HG02642 (cell line): Measurements from ENCODE around the gene UBE4B.
"Not testable (repeated sequence)": the region's sequence is repeated elsewhere in the genome, so short reads cannot be mapped to it uniquely, and the experiment has no call there.

Source experiments
- ATAC-seq: cut with Tn5 transposase; IDR thresholded peaks from one replicate; pipeline ENCODE4 v1.9.1; 2021; ENCODE audit warnings: mild to moderate bottlenecking; ENCODE audit not compliant: unreplicated experiment, poor library complexity

The UBE4B gene

DNA sequence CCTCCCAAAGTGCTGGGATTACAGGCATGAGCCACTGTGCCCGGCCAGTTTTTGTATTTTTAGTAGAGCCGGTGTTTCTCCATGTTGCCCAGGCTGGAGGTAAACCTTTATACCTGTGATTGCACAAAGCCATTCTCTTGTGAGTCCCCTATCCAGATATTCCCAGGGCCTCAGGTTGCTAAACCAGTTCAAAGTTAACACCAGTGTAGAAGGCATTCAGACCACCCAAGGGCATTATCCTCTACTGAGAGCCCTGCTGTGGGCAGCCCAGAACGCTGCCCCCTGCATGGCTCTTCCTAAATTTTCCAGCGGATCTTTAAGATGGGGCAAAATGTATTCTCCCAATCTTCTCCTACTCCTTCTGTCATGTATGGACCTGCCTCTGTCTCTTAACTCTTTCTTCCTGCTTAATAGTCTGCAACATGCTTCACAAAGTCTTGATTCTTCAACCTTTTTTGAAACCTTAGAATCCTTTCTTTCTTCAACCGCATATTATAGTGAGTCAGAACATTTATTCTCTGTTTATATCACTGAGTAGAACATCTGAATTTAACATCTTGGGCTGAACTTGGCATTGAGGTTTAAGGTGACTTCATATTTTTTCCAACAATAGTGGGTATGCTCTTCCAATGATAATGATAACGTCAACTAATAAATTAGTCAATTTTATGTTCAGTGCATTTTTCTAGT lies 36.0 kb downstream of the UBE4B start:
- ATAC-seq = no peak

DNA sequence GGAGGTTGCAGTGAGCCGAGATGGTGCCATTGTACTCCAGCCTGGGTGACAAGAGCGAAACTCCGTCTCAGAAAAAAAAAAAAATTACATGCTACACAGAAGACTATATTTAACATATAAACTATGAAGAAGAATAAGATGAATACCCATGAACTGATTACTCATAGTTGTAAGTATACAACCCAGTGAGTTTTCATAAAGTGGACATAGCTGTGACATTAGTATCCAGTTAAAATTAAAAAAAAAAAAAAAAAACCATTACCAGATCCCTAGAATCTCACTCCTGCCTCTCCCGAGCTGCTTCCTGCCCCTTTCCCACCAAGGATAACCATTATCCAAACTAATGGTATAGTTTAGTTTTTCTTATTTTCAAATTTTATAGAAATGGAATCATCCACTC lies 37.4 kb downstream of the UBE4B start:
- ATAC-seq = no peak

DNA sequence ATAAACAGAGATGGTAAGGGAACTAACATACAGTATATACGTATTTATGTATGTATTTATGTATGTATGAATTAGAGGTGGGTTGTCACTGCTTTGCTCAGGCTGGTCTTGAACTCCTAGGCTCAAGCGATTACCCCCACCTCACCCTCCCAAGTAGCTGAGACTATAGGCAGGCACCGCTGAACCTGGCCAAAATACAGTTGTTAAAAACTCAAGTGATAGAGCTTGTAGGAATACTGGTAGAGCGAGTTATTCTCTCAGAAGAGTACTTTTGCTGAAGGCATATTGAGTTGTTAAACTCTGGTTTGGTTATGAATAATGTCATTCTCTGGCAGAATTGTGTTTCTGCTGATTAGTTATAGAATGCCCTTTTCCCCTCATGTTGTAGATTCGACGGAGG lies 38.9 kb downstream of the UBE4B start:
- ATAC-seq = no peak

DNA sequence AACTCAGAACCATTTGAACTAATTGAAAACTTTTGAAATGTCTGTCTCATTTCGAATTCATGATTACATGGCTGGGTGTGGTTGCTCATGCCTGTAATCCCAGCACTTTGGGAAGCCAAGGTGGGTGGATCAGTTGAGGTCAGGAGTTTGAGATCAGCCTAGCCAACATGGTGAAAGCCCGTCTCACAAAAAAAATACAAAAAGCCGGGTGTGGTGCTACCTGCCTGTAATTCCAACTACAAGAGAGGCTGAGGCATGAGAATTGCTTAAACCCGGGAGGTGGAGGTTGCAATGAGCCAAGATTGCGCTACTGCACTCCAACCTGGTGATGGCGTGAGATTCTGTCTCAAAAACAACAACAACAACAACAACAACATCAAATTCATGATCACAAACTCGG lies 40.6 kb downstream of the UBE4B start:
- not testable (repeated sequence) for ATAC-seq

DNA sequence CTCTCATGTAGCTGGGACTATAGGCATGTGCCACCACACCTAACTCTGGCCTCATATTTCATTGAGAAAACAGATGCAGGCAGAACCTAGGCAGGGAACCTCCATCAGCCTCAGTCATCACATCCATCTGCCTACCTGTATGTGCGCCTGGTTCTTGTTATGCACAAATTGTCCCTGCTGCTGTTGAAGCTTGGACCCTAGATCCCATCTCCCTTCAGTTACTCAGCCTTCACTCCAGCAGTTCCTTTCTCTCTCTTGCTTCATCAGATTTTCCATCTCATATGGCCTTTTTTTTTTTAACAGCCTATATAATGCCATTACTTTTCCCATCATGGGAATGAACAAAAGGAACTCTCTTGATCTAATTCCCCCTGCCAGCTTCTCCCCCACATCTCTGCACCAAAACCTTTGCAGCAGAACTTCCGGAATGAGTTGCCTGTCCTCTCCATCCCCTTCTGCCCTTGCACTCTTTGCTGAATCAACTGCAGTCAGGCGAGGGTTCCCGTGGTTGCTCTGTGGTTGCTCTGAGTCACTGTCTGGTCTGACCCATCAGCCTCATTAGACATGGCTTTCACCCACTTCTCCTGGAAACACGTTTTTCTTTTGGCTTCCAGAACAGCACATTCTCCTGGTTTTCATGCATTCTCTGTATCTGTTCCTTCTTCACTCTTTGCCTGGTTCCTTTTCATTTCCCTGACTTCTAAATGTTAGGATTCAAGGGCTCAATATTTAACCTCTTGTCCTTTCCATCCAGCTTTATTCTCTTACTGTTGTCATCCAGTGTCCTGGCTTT lies 41.5 kb downstream of the UBE4B start:
- no peak for ATAC-seq

DNA sequence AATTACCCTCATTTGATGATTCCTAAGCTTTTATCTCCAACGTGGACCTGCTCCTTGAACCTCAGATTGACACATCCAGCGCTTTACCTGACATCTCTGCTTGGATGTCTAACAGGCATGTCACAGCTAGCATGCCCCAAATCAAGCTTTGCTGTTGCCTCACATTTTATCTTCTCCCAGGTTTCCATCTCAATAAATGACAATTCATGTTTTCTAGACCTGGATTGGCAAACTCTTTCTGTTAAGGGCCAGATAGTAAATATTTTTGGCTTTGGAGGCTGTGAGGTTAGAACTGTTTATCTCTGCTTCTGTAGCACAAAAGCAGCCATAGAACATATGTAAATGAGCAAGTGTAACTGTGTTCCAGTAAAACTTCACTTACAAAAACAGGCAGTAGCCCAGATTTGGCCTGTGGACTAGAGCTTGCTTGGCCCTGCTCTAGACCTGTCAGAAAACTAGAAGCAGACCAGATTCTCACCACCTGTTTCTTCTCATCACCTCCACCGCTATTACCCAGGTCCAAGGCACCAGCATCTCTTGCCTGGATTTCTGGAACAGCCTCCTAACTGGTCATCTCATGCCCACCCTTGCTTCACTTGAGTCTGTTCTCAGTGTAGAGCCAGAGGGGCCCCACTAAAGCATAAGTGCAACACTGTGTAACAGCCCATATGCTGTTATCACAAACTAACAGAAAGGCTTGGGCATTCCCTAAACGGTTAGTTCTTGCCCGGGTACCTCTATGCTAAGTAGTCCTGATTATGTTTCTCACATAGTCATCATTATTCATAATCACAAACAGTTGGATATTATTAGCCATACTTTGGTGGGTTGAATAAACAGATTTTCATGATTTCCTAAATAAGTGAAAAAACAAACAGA lies 42.3 kb downstream of the UBE4B start:
- ATAC-seq = no peak

DNA sequence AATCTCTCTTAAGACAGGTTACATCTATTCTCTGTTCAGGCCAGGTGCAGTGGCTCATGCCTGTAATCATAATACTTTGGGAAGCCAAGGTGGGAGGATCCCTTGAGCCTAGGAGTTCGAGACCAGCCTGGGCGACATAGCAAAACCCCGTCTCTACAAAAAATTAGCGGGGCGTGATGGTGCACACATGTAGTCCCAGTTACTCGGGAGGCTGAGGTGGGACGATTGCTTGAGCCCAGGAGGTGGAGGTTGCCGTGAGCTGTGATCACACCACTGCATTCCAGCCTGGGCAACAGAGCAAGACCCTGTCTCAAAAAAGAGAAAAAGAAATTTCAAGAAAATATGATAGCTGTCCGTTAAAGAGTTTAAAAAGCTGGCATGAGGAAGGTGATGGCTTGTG lies 43.0 kb downstream of the UBE4B start:
- no peak for ATAC-seq

DNA sequence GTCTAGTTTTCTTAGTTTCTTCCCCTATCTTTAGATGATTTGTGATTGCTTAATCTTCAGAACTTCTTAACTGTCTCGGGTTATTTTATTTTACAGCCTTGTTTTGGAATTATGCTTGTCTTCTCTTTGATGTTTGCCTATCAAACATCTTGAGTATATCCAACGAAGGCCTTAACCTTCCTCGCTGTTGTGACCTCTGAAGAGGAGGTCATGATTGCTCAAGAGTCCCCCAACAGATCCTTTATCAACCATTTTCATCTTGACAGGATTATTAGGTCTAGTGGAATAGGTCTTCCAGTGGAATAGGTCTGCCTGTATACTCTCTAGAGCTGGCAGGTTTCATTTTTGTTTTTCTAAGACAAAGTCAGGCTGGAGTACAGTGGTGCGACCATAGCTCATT lies 45.7 kb downstream of the UBE4B start:
- no peak for ATAC-seq

DNA sequence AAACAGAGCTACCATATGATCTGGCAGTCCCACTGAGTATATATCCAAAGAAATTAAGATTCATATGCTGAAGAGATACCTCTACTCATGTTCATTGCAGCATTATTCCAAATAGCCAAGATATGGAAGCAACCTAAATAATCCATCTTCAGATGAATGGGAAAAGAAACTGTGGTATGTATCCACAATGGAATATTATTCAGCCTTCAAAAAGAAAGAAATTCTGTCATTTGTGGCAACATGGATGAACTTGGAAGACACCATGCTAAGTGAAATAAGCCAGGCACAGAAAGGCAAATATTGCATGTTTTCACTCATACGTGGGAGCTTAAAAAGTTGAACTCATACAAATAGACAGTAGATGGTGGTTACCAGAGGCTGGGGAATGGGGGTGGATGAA lies 47.8 kb downstream of the UBE4B start:
- no peak for ATAC-seq

DNA sequence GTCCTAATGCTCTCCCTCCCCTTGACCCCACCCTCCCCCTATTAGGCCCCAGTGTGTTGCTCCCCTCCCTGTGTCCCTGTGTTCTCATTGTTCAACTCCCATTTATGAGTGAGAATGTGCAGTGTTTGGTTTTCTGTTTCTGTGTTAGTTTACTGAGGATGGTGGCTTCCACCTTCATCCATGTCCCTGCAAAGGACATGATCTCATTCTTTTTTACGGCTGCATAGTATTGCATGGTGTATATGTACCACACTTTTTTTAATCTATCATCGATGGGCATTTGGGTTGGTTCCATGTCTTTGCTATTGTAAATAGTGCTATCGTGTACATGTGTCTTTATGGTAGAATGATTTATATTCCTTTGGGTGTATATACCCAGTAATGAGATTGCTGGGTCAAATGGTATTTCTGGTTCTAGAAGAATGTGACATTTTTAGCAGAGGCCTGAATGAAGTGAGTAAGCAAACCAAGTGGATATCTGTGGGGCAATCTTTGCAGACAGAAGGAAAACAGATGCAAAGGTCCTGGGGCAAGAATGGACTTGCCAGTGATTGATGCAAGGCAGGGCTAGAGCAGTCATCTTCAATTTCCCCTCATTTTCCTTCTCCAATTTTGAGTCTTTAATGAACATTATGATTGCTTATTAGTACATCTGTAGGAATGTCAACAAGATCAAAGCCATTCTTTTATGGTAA lies 50.2 kb downstream of the UBE4B start:
- no peak for ATAC-seq

DNA sequence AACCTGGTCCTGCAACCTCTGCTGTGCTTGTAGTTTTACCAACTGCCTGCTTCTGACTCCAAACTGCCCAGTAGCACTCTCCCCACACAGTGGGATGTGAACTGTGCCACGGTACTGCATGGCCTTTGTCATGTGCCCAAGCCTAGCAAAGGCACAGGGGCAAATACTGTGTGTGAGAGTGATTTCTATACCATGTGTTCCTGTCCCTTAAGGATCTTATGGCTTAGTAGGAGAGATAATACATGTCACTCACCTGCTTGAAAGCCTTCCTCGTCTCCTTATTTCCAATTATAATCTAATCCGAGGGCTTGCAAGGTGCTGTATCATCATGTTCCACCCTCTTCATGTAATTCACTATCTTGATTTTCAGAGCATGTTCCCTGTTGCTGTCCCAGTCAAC lies 51.3 kb downstream of the UBE4B start:
- ATAC-seq = no peak

DNA sequence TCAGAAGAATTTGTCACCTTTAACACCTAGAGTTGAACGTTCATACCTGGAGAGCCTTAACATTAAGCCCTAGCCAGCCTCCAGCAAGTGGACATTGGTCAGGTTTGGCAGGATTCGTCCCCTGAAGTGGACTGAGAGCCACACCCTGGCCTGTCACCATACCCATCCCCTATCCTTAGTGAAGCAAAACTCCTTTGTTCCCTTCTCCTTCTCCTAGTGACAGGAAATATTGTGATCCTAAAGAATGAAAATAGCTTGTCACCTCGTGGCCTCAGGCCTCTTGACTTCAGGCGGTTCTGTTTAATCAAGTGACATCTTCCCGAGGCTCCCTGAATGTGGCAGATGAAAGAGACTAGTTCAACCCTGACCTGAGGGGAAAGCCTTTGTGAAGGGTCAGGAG lies 52.3 kb downstream of the UBE4B start:
- no peak for ATAC-seq

DNA sequence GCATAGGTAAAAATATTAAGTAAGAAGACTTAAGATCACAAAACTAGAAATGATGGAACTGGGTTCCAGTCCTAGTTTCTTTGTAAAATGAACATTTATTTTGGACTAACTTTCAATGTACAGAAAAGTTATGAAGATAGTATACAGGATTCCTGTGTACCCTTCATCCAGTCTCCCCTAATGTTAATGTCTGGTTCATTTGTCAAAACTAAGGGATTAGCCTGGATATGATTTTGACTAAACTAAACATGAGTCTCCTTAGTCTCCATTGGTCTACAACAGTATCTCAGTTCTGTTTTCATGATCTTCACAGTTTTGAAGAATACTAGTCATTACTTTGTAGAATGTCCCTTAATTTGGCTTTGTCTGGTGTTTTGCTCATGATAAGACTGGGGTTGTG lies 54.5 kb downstream of the UBE4B start:
- ATAC-seq = no peak

DNA sequence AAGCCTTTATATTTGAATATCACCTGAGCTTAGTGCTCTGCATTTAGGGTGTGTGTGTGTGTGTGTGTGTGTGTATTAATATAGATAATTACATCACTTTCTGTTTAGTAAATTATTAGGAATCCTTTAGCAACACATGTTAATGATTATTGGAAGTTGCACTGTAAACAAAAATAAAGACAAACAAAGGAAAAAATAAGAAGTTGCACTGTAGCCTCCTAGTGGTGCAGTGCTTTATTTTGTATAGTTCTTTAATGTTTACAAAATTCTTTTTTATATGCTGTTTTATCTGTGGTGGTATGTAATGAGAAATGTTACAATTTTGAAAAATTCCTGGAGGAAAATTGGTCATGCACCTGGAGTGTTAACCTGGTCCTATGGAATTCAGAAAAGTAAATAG lies 69.2 kb downstream of the UBE4B start:
- ATAC-seq = no peak

DNA sequence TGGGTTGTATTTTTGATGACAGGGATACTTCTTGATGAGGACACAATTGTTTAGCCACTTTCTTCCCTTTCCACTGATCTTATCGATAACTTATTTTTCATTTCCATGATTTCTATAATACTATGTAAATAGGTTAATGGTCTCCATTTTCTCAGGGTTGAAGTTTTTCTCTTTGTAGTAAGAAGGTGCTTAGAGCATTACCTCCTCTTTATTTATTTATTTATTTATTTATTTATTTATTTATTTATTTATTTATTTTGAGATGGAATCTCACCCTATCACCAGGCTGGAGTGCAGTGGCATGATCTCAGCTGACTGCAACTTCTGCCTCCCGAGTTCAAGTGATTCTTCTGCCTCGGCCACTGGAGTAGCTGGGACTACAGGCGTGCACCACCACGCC lies 70.4 kb downstream of the UBE4B start:
- no peak for ATAC-seq

DNA sequence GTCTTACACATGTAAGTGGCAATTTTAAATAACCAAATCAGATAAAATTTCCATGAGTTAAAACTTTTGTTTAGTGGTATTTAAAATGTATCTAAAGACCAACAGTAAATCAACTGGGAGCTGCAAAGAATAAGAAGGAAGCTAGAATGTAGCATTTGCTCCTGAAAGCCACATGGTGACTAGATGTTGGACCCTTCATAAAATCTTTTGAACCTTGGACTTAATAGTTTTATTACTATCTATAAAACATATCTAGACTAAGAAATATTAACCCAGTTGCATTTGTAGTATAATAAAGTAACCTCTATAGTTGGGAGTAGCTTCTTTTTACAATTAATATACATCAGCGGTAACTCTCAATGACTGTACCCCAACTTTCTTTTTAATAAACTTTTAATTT lies 72.1 kb downstream of the UBE4B start:
- ATAC-seq = no peak

DNA sequence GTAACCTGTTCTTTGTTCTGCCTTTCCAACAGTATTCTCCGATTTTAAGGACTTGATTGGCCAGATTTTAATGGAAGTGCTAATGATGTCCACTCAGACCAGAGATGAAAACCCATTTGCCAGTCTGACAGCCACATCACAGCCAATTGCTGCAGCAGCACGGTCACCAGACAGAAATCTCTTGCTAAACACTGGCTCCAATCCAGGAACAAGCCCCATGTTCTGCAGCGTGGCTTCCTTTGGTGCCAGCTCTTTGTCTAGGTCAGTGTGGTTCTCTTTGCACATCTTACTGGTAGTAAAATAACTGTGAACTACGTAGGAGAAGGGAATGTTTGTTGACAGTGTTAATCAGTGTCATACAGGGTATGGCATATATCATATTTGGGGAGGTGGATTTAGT lies 72.7 kb downstream of the UBE4B start:
- ATAC-seq = no peak

DNA sequence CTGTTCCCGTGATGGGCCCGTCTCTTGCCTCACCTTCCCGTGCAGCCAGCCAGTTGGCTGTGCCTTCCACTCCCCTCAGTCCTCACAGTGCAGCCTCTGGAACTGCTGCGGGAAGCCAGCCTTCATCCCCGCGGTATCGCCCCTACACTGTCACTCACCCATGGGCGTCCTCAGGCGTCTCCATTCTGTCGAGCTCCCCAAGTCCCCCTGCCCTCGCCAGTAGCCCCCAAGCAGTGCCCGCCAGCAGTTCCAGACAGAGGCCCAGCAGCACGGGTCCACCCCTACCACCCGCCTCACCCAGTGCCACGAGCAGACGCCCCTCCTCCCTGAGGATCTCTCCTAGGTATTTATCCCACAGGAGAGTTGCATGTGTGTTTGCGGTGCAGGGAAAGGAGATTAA lies 73.5 kb downstream of the UBE4B start:
- no peak for ATAC-seq

DNA sequence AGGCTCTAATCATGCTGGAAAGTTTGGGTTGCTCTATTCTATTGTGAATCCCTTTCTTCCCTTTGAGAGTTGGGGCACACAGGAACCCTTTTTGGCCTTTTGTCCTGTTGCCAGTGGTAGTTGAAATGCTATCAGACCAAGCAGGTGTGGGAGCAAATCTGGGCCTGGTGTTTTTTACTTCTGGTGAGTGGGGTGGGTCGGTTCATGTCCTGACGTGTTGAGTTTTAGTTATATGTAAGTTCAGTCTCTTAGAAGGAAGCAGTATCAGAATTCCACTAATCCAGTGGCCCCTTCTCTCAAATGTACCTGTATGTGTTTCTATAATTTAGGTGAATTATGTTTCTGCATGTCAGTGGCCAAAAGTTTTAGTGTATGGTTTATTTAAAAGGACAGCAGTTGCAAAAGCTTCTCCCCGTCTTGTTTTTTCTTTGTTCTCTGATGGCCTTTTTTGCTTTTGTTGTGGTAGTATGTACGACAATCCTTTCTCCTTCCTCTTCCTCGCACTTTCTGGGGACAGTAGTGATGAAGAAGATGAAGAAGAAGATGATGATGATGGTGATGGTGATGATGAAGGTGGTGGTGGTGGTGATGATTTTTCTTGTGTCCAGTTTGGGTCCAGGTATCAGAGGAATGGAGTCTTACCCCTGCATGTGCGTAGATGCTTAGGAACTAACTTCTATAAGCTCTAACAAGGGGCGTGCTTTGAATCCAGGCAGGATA lies 74.2 kb downstream of the UBE4B start:
- ATAC-seq = no peak

DNA sequence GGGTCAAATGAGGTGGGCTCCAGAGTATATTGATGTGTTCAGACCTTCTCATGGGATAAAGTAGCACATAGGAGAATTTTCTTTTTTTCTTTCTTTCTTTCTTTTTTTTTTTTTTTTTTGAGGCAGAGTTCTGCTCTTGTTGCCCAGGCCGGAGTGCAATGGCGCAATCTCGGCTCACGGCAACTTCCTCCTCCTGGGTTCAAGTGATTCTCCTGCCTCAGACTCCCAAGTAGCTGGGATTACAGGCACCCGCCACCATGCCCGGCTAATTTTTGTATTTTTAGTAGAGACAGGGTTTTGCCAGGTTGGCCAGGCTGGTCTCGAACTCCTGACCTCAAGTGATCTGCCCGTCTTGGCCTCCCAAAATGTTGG lies 74.7 kb downstream of the UBE4B start:
- not testable (repeated sequence) for ATAC-seq
